Activated CD4-positive, CD25-positive, alpha-beta regulatory T cell treated with anti-CD3 and anti-CD28 coated beads, Interleukin-2, amount 50 U/mL, for 16 hours (primary cell): ENCODE results near the gene MRTFA.

Source experiments
- DNase-seq: peaks from one replicate; pipeline ENCODE4 v3.0.0-alpha.2; 2020; ENCODE audit warnings: low read depth, low spot score

The MRTFA gene

DNA sequence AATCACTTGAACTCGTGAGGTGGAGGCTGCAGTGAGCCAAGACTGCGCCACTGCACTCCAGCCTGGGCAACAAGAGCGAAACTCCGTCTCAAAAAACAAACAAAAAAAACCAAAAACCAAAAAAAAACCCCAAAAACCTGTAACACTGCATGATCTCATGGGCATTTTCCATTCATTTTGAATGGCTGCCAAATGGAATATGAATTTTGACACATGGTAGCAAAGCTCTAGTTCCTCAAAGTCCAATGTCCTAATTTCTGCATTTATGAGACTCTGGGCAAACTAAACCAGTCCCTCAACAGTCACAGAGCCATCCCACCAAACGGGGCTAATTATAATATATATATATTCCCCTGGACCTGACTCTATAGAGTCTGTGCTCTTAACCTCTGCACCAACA, 204.4 kb downstream of the MRTFA start:
- no peak for DNase-seq

DNA sequence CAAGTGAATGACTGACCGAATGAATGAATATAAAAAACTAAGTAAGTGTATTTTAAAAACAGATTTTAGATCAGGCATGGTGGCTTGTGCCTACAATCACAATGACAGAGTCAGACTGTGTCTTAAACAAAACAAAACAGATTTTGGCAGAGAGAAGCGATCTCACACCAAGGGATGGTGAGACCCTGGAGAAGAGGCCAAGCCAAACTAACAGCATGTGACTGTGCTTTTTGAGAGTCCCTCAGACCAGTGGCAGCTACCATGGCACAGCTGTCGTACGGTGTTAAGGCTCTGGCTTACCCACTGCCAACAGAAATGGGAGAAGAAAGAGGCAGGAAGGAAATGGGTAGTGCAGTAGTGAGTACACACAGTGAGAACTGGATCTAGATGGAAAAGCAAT, 205.5 kb downstream of the MRTFA start:
- DNase-seq: no peak

- DNase-seq: no peak
Measured at GRCh38 chr22:40429481-40429880, 207.0 kb downstream of the MRTFA start.

DNA sequence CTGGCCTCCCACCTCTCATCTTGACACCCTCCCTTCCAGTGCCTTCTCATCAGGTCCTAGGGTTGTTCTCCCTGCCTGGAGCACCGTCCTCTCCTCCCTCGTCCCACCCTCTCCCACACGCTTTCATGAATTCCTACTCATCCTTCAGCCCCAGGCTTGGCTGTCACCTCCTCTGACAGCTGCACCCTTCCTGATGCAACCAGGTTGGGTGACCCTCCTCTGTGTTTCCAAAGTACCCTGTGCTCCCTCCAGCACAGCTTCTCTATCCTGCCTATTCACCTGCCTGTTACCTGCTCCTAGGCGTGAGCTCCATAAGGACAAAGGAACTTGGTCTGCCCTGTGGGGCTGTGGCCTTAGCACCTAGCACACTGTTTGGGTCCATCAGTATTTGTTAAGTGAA, 207.7 kb downstream of the MRTFA start:
- DNase-seq: no peak

- no peak for DNase-seq
Measured at GRCh38 chr22:40426594-40427333, 209.8 kb downstream of the MRTFA start.

DNA sequence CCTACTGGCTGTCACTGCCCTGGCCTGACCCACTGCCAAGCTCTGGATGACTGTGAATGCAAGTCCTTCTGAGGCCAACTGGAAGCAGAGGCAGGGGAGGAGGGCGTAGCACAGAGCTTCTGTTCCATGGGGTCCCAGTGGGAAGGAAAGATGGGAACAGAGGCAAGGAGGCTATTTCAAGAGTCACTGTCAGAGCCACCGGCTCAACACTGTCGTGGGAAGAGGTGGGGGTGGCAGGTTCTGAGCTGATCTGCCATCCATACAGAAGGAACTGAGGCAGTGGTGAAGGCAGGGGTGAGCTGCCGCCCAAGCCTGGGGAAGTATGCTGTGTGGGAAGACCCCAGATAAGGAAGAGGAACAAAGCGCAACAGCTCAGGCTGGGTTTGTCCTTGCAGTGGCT, 211.4 kb downstream of the MRTFA start:
- DNase-seq: no peak

GRCh38 chr22:40423882-40424640, 212.5 kb downstream of the MRTFA start:
- DNase-seq: no peak

DNA sequence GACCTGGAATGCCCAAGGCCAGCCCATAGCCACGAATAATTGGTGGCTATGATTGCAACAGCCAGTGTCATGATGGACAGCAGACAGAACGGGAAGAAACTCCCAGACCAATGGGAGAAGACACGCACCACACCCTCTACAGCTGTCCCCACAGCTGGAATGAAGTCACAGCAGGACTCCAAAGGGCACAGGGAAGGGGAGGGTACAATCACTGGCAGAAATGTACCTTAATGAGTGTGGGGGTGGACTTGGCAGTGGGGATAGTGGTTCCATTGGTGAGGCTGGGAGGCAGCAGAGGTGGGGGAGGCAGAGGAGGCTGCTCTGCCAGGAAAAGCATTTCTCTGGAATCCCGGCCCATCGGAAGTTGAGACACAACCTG, 213.2 kb downstream of the MRTFA start:
- DNase-seq: no peak

DNA sequence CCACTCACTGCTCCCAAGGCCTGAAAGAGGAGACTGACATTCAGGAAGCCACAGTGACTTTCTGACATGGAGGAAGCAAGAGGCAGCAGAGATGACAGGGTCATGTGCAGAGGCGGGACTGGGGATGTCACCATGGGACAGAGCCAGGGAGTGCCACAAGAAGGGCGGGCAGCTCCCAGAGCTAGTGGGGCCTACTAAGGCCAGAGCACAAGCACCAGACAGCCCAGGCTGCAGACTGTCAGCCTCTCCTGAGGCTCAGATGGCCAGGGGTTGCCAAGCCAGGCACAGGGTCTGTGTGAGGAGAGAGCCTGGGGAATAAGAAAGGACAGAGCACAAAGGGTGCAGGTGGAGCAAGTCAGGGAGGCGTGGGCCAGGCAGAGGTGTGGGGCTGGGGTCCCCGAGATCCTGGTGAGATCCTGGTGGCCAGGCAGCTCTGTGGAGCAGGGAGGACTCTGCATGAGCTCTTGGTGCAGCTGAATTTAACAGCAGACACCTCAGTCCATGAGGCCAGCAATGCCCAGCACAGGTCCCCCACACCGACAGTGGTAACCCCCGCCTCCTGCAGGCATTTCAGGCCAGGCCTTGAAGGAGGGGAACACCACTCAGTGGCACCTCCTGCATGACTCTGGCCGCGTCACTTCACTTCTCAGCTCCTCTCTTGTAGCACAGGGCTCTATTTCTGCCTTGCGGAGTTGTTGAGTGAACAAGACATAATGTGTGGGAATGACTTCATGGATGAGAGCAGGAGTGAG, 213.8 kb downstream of the MRTFA start:
- no peak for DNase-seq

DNA sequence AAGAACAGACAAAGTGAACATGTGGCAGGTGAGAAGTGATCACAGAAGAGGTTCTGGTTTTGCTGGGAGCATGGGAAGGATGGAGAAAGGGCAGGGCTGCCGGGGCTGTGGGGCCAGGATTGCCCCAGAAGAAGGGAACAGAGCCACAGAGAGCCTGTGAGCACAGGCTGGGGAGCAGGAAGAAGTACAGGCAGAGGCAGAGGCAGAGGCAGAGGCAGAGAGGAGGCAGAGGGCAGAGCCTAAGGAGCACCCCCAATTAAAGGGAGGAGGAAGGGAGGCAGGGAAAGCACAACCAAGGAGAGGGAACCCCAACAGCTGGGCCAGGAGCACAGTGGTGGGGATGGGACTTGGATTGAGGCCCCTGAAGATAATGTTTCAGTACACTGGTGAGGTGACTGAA, 214.6 kb downstream of the MRTFA start:
- no peak for DNase-seq

DNA sequence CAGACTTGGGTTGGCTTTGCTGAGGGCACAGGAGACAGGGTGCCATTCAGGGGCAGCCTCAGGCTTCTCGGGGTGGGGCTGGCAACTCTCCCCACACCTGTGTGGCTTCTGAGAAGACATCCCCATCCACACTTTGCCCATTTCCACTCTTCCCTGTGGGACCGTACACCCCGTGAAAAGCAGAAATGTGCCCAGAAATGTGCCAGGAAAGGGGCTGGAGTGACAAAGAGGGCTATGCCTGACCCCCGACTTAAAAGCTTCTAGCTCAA, 215.5 kb downstream of the MRTFA start:
- DNase-seq: no peak

DNA sequence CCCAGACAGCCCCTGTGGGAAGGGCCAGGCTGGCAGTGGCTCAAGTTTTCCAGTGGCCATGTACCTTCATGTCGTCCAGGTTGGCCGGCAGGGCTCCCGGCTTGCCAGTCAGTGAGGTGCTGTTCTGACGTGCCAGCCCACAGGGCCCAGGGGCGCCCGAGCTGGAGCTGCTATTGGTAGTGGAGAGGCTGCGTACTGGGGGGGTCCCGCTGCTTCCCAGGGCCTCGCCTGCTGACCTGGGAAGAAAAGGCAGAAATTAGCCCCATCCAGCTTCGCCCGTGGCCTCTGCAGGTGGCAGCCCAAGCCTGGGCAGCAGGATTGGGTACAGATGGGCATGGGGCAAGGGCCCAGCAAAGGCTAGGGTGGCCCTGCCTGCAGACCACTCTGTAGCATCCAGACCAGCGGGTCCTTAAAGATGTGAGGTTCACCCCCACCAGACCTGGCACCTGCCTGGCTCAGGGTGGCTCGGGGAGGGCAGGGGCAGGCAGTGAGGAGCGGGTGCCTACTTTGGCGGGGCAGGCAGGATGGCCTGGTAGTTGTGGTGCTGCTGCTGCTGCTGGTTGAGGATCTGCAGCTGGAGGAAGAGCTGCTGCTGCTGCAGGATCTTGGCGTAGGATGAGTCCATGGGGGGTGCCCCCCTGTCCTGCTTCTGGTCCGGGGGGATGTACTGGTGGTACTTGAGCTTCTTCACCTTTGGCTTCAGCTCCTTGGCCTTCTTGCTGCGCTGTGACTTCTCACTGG, 216.0 kb downstream of the MRTFA start:
- DNase-seq: no peak

- DNase-seq: no peak
Measured at GRCh38 chr22:40419718-40420117, 216.8 kb downstream of the MRTFA start.

GRCh38 chr22:40418366-40419201, 217.9 kb downstream of the MRTFA start:
- no peak for DNase-seq

DNA sequence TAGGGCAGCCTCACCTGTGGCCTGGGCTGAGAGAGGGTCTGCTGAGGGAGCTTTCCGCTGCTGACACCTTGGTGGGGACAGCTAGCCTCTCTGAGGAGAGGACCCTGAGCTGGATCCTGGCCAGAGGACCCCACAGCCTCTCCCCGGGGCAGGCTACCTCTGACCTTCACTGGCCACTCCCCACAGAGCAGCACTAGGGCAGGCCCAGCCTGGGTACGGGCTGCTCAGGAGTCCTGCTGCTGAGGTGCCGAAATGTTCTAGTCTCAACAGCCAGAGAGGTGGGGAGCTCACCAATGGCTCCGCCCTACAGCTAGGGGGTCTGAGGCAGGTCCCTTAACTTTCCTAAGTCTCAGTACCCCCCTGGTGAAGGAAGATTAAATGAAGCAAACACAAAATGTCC, 218.6 kb downstream of the MRTFA start:
- DNase-seq: no peak

DNA sequence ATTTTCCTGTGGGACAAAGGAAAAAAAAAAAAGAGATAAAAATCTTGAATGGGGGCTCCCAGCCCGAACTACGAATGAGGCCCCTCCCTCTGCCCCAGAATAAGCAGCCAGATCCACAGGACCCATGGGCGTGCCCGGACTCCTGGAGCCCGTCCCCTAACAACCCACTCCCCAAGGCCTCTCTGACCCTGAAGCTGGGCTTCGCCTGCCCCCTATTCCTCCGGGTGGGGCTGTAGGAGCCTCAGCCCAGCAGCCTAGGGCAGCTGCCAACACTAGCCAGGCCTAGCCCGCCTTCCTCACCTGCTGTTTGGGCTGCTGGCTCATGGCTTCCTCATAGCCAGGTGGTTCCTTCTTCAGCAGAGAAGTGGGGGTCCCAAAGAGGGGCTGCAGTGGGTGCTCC, 219.5 kb downstream of the MRTFA start:
- DNase-seq: no peak

DNA sequence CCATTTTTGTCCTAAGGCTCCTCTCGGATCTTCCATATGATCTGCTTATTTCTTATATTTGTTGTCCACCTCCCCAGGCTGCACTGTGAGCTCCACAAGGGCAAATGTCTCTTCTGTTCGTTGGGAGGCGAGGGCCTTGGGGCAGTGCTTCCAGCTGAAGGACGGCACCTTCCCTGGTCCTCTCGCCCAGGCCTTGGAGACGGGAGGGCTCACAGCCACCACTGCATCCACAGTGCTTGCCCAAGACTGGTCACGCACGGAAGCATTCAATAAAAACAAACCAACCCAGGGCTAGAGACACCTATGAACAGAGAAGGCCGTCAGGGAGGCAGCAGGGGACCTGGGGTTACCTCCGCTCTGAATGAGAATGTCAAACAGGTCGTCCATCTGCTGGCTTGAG, 219.9 kb downstream of the MRTFA start:
- no peak for DNase-seq

DNA sequence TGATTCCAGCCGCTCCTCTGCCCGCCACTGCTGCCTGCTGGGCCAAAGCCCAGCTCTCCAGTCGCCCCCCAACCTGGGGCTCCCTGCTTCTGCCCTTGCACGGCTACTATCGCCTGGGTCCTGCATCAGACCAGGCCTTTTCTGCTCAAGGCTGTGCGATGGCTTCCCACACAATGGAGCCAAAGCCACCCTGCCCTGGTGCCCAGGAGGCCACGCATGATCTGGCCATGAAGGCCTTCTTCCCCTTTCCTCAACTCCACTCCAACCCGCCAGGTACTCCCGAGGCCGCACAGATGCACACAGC, 220.3 kb downstream of the MRTFA start:
- DNase-seq: no peak

DNA sequence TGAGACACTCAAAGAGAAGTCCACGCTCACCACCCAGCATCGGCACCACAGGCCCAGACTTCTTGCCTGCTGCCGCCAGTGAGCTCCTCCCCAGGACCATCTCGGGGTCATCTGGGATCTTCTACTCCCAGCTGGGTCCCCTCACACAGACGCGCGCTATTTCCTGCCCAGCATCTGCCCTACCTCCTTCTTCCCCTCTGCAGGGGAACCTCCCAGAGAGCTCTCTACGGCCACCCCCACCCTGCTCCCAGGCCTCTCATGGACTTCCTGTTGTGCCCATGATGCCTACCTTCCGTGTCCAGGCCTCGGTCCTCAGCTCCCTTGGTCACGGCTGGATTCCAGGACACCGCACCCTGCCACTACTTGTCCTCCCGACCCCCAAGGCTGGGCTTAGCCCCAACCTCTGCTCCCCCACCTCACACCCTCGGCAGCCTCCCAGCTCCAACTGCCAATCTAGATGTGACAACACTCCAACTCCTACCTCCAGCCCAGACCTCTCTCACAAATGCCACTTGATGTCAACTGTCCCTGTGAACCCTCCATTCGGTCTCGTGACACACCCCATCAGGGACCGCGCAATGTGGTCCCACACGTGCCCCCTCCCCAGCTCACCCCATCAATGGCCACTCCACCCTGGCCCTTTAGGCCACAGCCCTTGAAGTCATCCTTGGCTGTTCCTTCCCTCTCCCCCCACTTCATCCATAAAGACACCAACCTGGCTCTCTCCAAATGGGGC, 220.8 kb downstream of the MRTFA start:
- no peak for DNase-seq

GRCh38 chr22:40414838-40415505, 221.5 kb downstream of the MRTFA start:
- no peak for DNase-seq
